Endothelial cell of umbilical vein (primary cell): ENCODE results near the gene MAPKAPK2. TPM values are rescaled to one million over a fixed set of nuclear protein-coding genes. Genes with fewer than 3 reads are reported as not detected.
A peak's percentile ranks its signal among the peaks of the same experiment; 100 is the strongest.

Source experiments
- BruUV-seq: library from RNA; stranded (reverse); fragments of 400-500 nt; replicated peaks from 2 replicates; lab custom pipeline; 2021; lab: Mats Ljungman, UMichigan
- CTCF ChIA-PET: fragments of 300-600, 350-600 bp; sonication (Branson Sonifier 250); formaldehyde crosslinking; loops from one replicate; lab custom pipeline; 2021; ENCODE audit warnings: antibody characterized with exemption, inconsistent platforms; lab: Charles Lee
- POLR2A ChIA-PET: fragments of 300-600, 350-600 bp; sonication (Branson Sonifier 250); formaldehyde crosslinking; loops from one replicate; lab custom pipeline; 2021; ENCODE audit warnings: antibody characterized with exemption, inconsistent platforms; lab: Charles Lee
- DNase-seq: peaks from one replicate; pipeline ENCODE4 v3.0.0-alpha.2; 2011; ENCODE audit warnings: low read depth, low spot score
- FAIRE-seq: peaks from 2 replicates; lab custom pipeline; 2011; peaks lifted over from hg19 to GRCh38; lab: Jason Lieb, UNC
- H2AFZ ChIP-seq: 2 replicates; pipeline ENCODE4 v1.6.0; 2012; ENCODE audit warnings: low read depth, low read length, control low read depth, inconsistent platforms
- H3K27ac ChIP-seq: 2 replicates; pipeline ENCODE4 v1.5.1; 2011; ENCODE audit warnings: low read depth, mild to moderate bottlenecking, control low read depth, low read length, moderate library complexity; ENCODE audit not compliant: insufficient read depth
- H3K27me3 ChIP-seq, 2 experiments: 2 replicates each; pipeline versions ENCODE4 v1.6.0 to v1.6.1; 2011; ENCODE audit warnings: low read length in 2 of 2, mixed read lengths in 1 of 2; ENCODE audit not compliant: control insufficient read depth in 2 of 2, insufficient read depth in 2 of 2
- H3K36me3 ChIP-seq, 2 experiments: 2 replicates in 1 of 2; 3 replicates in 1 of 2; pipeline ENCODE4 v1.5.1; 2011; ENCODE audit warnings: low read length in 2 of 2, mild to moderate bottlenecking in 1 of 2, moderate library complexity in 1 of 2; ENCODE audit not compliant: control insufficient read depth in 2 of 2, insufficient read depth in 2 of 2; ENCODE audit errors: extremely low read depth in 1 of 2
- H3K4me1 ChIP-seq: 3 replicates; pipeline ENCODE4 v1.5.1; 2011; ENCODE audit warnings: mild to moderate bottlenecking, low read length; ENCODE audit not compliant: control insufficient read depth, insufficient read depth; ENCODE audit errors: extremely low read depth
- H3K4me2 ChIP-seq: 2 replicates; pipeline ENCODE4 v1.6.1; 2011; ENCODE audit warnings: low read length, control low read depth, mixed read lengths; ENCODE audit not compliant: insufficient read depth
- H3K4me3 ChIP-seq, 3 experiments: fragments of 200-600 bp in 1 of 3; sonication (generic), shearing (Covaris generic) in 1 of 3; replicated peaks in 1 of 3; 2 replicates each; pipeline ENCODE4 v1.5.1; 2011 to 2016; ENCODE audit warnings: control low read depth in 3 of 3, low read length in 3 of 3, mild to moderate bottlenecking in 2 of 3, inconsistent platforms in 1 of 3, low read depth in 1 of 3, moderate library complexity in 1 of 3; ENCODE audit not compliant: insufficient read depth in 1 of 3
- H3K79me2 ChIP-seq: 2 replicates; pipeline ENCODE4 v1.6.0; 2012; ENCODE audit warnings: low read length, inconsistent platforms; ENCODE audit not compliant: control insufficient read depth, insufficient read depth
- H3K9ac ChIP-seq: replicated peaks from 2 replicates; pipeline ENCODE3; 2011; ENCODE audit warnings: low read length, control low read depth; ENCODE audit not compliant: insufficient read depth; ENCODE audit errors: extremely low read depth
- H3K9me1 ChIP-seq: replicated peaks from 3 replicates; pipeline ENCODE4 v1.6.0; 2011; ENCODE audit warnings: mild to moderate bottlenecking, low read length; ENCODE audit not compliant: control insufficient read depth, insufficient read depth; ENCODE audit errors: extremely low read depth
- H3K9me3 ChIP-seq: replicated peaks from 2 replicates; pipeline ENCODE4 v1.5.1; 2012; ENCODE audit warnings: low read length, inconsistent platforms; ENCODE audit not compliant: control insufficient read depth, insufficient read depth
- H4K20me1 ChIP-seq: replicated peaks from 2 replicates; pipeline ENCODE3; 2011; ENCODE audit warnings: mild to moderate bottlenecking, low read length; ENCODE audit not compliant: control insufficient read depth, insufficient read depth; ENCODE audit errors: extremely low read depth
- CTCF ChIP-seq, 2 donors: IDR thresholded peaks; 1 replicate in 1 of 2; 2 replicates in 1 of 2; pipeline ENCODE4 v1.5.1; 2011; ENCODE audit warnings: low read length in 2 of 2, mild to moderate bottlenecking in 2 of 2, moderate library complexity in 2 of 2, control low read depth in 1 of 2, inconsistent platforms in 1 of 2, low read depth in 1 of 2; ENCODE audit not compliant: insufficient read depth in 1 of 2; ENCODE audit errors: extremely low read depth in 1 of 2
- EZH2 ChIP-seq: IDR thresholded peaks from 2 replicates; pipeline ENCODE4 v1.6.1; 2012; ENCODE audit warnings: borderline replicate concordance, low read depth, mild to moderate bottlenecking, moderate library complexity, low read length, inconsistent platforms; ENCODE audit not compliant: severe bottlenecking
- FOS ChIP-seq: IDR thresholded peaks from 2 replicates; pipeline ENCODE4 v1.6.1; 2011; ENCODE audit warnings: mild to moderate bottlenecking, low read length, moderate library complexity, borderline replicate concordance; ENCODE audit not compliant: insufficient read depth
- GATA2 ChIP-seq: IDR thresholded peaks from 2 replicates; pipeline ENCODE4 v1.7.0; 2011; ENCODE audit warnings: low read depth, mild to moderate bottlenecking, moderate library complexity, mixed read lengths, low read length; ENCODE audit not compliant: insufficient read length, insufficient read depth
- JUN ChIP-seq: IDR thresholded peaks from 2 replicates; pipeline ENCODE4 v1.6.1; 2011; ENCODE audit warnings: borderline replicate concordance, low read depth; ENCODE audit not compliant: insufficient read length, insufficient read depth
- MAX ChIP-seq: IDR thresholded peaks from 2 replicates; pipeline ENCODE4 v1.6.1; 2011; ENCODE audit not compliant: insufficient read depth, insufficient read length
- MYC ChIP-seq: IDR thresholded peaks from one replicate; pipeline ENCODE4 v1.6.1; 2011; ENCODE audit warnings: mild to moderate bottlenecking, low read depth, low read length
- POLR2A ChIP-seq: IDR thresholded peaks from 2 replicates; pipeline ENCODE4 v1.6.1; 2012; ENCODE audit warnings: low read depth, mild to moderate bottlenecking, control low read depth, low read length
- POLR2AphosphoS5 ChIP-seq: IDR thresholded peaks from 2 replicates; pipeline ENCODE4 v1.6.1; 2012; ENCODE audit warnings: low read depth, mild to moderate bottlenecking, control low read depth, low read length, moderate library complexity; ENCODE audit not compliant: insufficient read depth
- dilution Hi-C: fragments of 300-500 bp; cut with MboI; formaldehyde crosslinking; loops from one replicate; pipeline ENCODE4 v1.15.0; 2019; ENCODE audit warnings: low sequenced_read_pairs; ENCODE audit not compliant: extremely low pct_ligation_motif_present
- intact Hi-C: fragments of 100-400 bp; cut with micrococcal nuclease; formaldehyde crosslinking; loops from one replicate; pipeline ENCODE4 v1.10.0; 2022
- polyA plus RNA-seq, 4 experiments: library from polyadenylated mRNA; depleted of rRNA in 3 of 4; stranded (reverse) in 3 of 4; unstranded in 1 of 4; fragments of >200 nt; gene quantifications; 2 replicates each; pipeline versions ENCODE4 v1.2.1 to v1.2.3, GENCODE V29; 2011 to 2012; ENCODE audit warnings: missing spikeins in 1 of 4
- total RNA-seq: library from RNA; stranded (reverse); gene quantifications from 2 replicates; pipeline ENCODE4 v1.2.3, GENCODE V29; 2021

MAPKAPK2 gene
- total and polyA plus RNA-seq, 2 donors (not counting 3 experiments of a cell fraction or from before 2014, with no cell fraction given), result 52.9 to 69.1 TPM

- ChIA-PET POLR2A (no interaction called here), CTCF (interaction anchor here (0.8 to 15.0 kb wide), 6 partner anchors 9 to 257 kb away, joined by 3 to 663 read pairs (median 4); partner anchors contain the start of gene DYRK3)
- BruUV-seq, result no TSS peak
- no peak for TF ChIP-seq POLR2AphosphoS5
- no peak for TF ChIP-seq CTCF (IDR thresholded peaks at IDR 0.05; ENCODE audit: extremely low read depth in 1 of 2, insufficient read depth in 1 of 2, low read depth in 1 of 2, low read length in 2 of 2)
- no peak for TF ChIP-seq MAX
- Histone ChIP-seq H3K9ac (no peak overlapping the region), H3K4me3 (no peak overlapping the region), H3K9me1 (no peaks in the 10 kb centered on the region), H3K27me3 (peaks cover 14 to 20% of the 10 kb centered on the region in 2 experiments), H3K4me2 (no peak overlapping the region), H4K20me1 (no peaks in the 10 kb centered on the region), H3K4me1 (no peaks in the 10 kb centered on the region), H3K27ac (no peak overlapping the region), H2AFZ (no peak overlapping the region), H3K36me3 (peaks cover 0 to 2% of the 10 kb centered on the region in 2 experiments), H3K79me2 (no peaks in the 10 kb centered on the region), H3K9me3 (no peaks in the 10 kb centered on the region)
- intact Hi-C loops (no loop called here), dilution Hi-C loops (no loop called here)
- DNase-seq (peak; percentile 30), FAIRE-seq (no peak)
Observed at GRCh38 chr1:206655471-206655882, 29.2 kb upstream of the MAPKAPK2 start.

DNA sequence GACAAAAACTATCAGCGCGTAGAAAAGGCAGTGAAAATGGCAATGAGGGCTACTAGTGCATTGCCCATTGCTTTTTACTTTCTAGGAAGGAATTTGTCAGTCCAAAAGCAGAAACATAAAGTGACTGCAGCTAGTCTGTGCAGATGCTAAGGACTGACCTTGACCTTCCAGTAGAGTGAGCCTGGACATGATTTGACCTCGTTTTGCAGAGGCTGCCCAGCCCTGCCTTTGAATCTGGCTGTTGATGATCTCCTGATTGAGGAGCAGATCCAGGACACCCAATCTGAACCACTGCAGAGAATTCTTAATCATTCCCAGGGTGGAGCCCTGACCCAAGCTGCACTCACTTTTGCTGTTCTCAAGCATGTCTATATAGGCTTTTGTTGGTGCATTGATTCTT is 27.8 kb upstream of the MAPKAPK2 start:
- intact Hi-C loops, result no loop called here
- no peaks in the 10 kb centered on the region for H3K36me3 ChIP-seq
- H3K9ac ChIP-seq, result no peak overlapping the region
- peaks cover 14 to 23% of the 10 kb centered on the region in 2 experiments for H3K27me3 ChIP-seq
- FAIRE-seq (no peak), DNase-seq (no peak)
- H4K20me1 ChIP-seq, result no peaks in the 10 kb centered on the region
- no peak overlapping the region for H3K4me3 ChIP-seq
- H3K79me2 ChIP-seq, result no peaks in the 10 kb centered on the region
- ChIA-PET POLR2A (no interaction called here), CTCF (interaction anchor here (0.8 to 15.0 kb wide), 5 partner anchors 9 to 256 kb away, joined by 3 to 663 read pairs (median 11); partner anchors contain the start of gene DYRK3)
- TF ChIP-seq POLR2AphosphoS5, result no peak
- TF ChIP-seq JUN, result no peak
- no peak for TF ChIP-seq POLR2A
- TF ChIP-seq EZH2, result no peak
- TF ChIP-seq CTCF (IDR thresholded peaks at IDR 0.05; ENCODE audit: extremely low read depth in 1 of 2, insufficient read depth in 1 of 2, low read depth in 1 of 2, low read length in 2 of 2), result no peak
- TF ChIP-seq FOS, result no peak
- no peak for TF ChIP-seq MYC
- no peak for TF ChIP-seq MAX
- no peak for TF ChIP-seq GATA2
- H3K9me1 ChIP-seq, result no peaks in the 10 kb centered on the region
- no peaks in the 10 kb centered on the region for H3K4me1 ChIP-seq
- H3K4me2 ChIP-seq, result no peak overlapping the region
- H3K27ac ChIP-seq, result no peak overlapping the region
- dilution Hi-C loops, result no loop called here
- no peaks in the 10 kb centered on the region for H3K9me3 ChIP-seq
- H2AFZ ChIP-seq, result no peak overlapping the region
- BruUV-seq, result no TSS peak
